ENCODE results near the gene ZNF793. TPM values are rescaled to one million over a fixed set of nuclear protein-coding genes. Genes with fewer than 3 reads are reported as not detected.

Gene ZNF793
- total RNA-seq: 1 to 10 TPM; 4.1 to 4.9 TPM

DNA sequence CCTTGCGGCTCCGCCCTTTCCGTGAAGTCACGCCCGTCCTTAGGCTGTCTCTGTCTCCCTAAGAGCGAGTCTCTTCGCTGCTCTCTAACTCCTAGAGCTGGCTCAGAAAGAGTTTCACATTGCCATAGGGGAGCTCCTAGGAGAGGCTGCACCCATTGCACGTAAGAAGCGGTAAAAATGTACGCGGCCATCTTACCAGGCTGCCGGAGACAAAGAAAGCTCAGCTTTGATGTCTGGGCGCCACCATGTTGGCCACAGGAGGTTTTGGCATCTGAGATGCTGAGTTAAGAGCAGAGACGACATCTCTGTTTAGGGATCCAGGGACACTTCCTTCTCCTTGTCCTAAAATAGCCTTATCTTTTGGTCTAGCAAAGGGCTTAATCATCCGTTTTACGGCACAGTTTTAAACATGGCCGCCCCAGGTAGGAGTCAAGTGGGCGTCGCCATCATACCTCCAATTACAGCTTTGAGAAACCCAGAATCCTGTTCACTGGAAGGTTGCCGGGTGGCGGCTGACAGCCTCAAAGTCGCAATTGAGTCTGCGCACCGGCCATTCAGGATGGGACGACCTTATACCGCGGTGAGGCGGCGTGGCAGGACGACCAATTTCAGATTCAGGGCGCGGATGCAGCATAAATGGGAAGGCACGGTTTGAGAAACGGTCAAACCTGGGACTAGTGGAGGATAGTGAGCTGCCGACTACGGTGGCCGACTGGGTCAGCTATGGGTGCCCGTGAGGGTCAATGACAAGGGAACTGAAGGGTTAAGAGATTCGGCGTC lies at the start of gene ZNF793:
ZNF793 (plus strand) TSS at position 553 of the 780 bp plus-strand sequence. CDS start 16,501 bp downstream, outside the sequence.
- ChIA-PET POLR2A (interaction anchor here (0.6 to 1.2 kb wide), 3 partner anchors 9 to 88 kb away, joined by 3 to 4 read pairs (median 4); partner anchors contain the start of genes ZNF540 and ZNF571), CTCF (interaction anchor here (1.1 kb wide), 1 partner anchor 172 kb away, joined by 3 read pairs; a partner anchor contains a TSS)
- Mint-ChIP-seq H3K27ac (no peak within 1 kb of the TSS), H3K36me3 (ENCODE audit: low read depth) (peaks cover 33% of the 10 kb centered on the region), H3K4me1 (no peaks in the 10 kb centered on the region), H3K27me3 (no peaks in the 10 kb centered on the region), H3K4me3 (no peak within 1 kb of the TSS), H3K9me3 (peaks cover 30% of the 10 kb centered on the region)
- peak; percentile 82 for DNase-seq

DNA sequence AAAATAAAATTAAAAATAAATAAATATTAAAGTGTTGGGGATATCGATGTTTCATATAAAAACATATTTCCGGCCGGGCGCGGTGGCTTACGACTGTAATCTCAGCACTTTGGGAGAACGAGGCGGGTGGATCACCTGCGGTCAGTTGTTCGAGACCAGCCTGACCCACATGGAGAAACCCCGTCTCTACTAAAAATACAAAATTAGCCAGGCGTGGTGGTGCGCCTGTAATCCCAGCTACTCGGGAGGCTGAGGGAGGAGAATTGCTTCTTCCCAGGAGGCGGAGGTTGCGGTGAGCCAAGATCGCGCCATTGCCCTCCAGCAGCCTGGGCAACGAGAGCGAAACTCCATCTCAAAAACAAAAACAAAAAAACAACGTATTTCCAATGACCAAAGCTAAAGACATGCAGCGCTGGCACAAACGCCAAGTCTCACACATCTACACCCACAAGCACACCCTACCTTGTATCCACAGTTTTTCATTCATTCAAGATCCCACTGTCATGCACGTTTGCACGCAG lies 40.4 kb upstream of the ZNF793 start:
- no peak for DNase-seq
- Mint-ChIP-seq H3K4me1 (peaks cover 37% of the 10 kb centered on the region), H3K27ac (peak overlapping the region; percentile 92), H3K9me3 (peaks cover 19% of the 10 kb centered on the region), H3K27me3 (no peaks in the 10 kb centered on the region), H3K4me3 (peak overlapping the region; percentile 94), H3K36me3 (ENCODE audit: low read depth) (peaks cover 49% of the 10 kb centered on the region)
- CTCF ChIA-PET: interaction anchor here (1.0 to 1.3 kb wide), 3 partner anchors 10 to 11 kb away, joined by 3 to 4 read pairs (median 3); no protein-coding TSS in a partner anchor
- POLR2A ChIA-PET: no interaction called here

DNA sequence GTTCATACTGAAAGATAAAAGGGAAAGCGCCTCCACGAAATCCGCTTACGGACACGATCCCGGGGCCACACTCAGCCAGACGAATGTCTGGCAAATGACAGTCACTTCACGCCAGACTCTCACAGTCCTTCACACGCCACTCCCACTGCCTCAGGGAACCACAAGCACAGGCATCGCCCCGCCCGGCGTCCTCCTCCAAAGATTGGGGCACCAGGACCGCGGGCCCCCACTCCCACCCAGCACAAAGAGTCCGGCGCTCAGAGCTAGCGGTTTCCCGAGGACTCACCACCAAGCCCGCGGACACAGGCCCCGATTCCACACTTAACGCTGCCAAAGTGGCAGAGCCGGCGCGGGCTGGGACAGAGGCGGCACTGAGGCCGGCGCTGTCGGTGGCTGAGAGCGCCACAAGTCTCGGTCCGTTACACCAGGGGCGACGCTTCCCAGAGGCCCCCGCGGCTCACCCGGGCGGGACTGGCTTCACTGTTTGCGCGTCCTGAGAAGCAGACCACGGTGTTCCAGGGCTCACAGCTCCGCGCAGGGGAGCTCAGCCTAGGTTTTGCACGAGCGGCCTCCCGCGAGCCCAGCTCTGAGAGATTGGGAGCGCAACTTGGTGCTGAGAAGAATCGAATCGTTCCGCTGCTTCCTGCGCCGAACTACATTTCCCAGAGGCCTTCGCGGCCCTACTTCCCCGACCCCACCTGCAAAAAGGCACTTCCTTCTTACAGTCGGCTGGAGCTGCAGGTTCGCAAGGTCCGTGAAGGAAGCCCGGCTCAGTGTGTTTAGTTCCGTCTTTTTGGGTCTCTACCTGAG lies 39.7 kb upstream of the ZNF793 start, which contains the start of gene ZNF569:
ZNF569 (minus strand) TSS at position 647 of the 810 bp plus-strand sequence. CDS start 22,523 bp downstream, outside the sequence.
- Mint-ChIP-seq H3K4me1 (peaks cover 37% of the 10 kb centered on the region), H3K4me3 (peak within 1 kb of the TSS; percentile 94)

DNA sequence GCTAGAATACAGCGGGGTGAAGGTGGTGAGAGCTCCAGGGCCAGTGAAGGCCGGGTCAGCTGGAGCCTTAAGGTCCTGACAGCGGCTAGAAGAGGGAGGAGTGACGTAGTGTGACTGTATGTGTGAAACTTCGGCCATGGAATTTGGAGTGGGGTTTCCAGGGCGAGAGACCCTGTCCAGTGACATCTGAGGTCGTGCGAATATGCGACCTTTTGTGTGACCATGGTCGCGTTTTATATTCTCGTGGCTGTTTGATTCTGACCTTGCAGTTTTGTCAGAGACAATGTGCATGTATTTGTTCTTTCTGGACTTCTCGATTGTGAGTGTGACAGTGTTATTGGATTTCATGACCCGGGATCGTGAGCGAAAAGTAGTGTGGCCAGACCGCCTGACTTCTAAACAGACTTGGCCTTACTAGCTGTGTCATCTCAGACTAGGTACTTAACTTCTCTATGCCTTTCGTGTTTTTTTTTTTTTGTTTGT lies 39.1 kb upstream of the ZNF793 start:
- ChIA-PET POLR2A (interaction anchor here (1.2 kb wide), 1 partner anchor 97 kb away, joined by 3 read pairs; the partner anchor contains the start of gene ZNF527), CTCF (interaction anchor here (0.8 to 1.3 kb wide), 2 partner anchors 9 to 97 kb away, joined by 3 to 4 read pairs; partner anchors contain the start of gene ZNF527)
- no peak for DNase-seq
- peak overlapping the region; percentile 92 for H3K27ac Mint-ChIP-seq
- H3K9me3 Mint-ChIP-seq: peaks cover 19% of the 10 kb centered on the region
- H3K27me3 Mint-ChIP-seq: no peaks in the 10 kb centered on the region
- H3K4me1 Mint-ChIP-seq: peaks cover 37% of the 10 kb centered on the region
- H3K4me3 Mint-ChIP-seq: peak overlapping the region; percentile 94
- peaks cover 49% of the 10 kb centered on the region for H3K36me3 Mint-ChIP-seq (ENCODE audit: low read depth)

More for the DNA sequence above, 39.7 kb upstream of the ZNF793 start, which contains the start of gene ZNF569:
- DNase-seq: peak; percentile 92
- Mint-ChIP-seq H3K36me3 (ENCODE audit: low read depth) (peaks cover 49% of the 10 kb centered on the region), H3K27me3 (no peaks in the 10 kb centered on the region), H3K27ac (peak within 1 kb of the TSS; percentile 92), H3K9me3 (peaks cover 19% of the 10 kb centered on the region)
- ChIA-PET CTCF (interaction anchor here (0.8 to 1.3 kb wide), 3 partner anchors 10 to 96 kb away, joined by 3 to 4 read pairs (median 3); partner anchors contain the start of gene ZNF527), POLR2A (interaction anchor here (1.2 kb wide), 1 partner anchor 96 kb away, joined by 3 read pairs; the partner anchor contains the start of gene ZNF527)

DNA sequence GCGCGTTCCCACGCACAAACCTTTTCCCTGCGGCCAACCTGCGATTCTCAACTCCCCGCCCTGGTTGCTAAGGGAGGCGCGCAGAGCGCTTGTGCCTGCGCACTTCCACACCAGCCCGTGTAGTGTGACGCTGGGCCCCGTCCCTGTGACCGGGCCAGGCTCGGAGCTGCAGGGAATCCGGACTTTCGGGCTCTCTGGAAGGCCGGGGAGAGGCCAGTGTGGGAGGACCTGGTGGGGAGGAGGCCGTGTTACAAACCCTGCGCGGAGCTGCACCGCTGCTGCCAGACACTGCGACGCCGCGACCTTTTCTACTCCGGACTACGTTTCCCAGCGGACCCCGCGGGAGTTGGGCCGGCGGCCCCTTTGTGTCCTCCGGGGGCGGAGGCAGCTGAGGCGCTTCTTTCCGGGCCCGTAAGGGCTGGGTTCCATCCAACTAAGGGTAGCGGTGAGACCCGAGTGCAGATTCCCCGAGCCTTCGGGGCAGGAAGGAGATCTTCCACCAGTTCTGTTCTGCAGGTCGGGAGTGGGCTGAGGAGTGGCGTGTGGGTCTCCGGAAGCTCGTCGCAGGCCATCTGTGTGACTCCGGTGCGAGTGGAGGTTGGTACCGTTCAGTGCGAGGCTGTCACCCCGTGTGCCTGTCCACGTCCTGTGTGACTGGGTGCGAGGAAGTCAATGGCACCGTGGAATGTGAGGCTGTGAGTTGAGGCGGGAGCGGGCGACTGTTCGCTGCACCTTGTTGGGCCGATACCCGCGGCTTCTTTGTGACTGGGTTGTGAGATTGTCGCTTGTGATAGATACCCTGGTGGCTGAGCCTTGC lies 37.6 kb upstream of the ZNF793 start, which contains the start of gene ZNF570:
ZNF570 (plus strand) TSS at position 396 of the 817 bp plus-strand sequence. CDS start 999 bp downstream, outside the sequence.
- no peaks in the 10 kb centered on the region for H3K27me3 Mint-ChIP-seq
- peaks cover 19% of the 10 kb centered on the region for H3K9me3 Mint-ChIP-seq
- ChIA-PET CTCF (interaction anchor here (0.5 to 1.4 kb wide), 3 partner anchors 82 to 340 kb away, joined by 3 to 7 read pairs (median 4); partner anchors contain the start of gene ZNF573), POLR2A (interaction anchor here (0.6 to 0.7 kb wide), 2 partner anchors 126 to 433 kb away, joined by 3 to 4 read pairs; partner anchors contain the start of genes ZNF540 and ZNF571)
- peaks cover 48% of the 10 kb centered on the region for H3K36me3 Mint-ChIP-seq (ENCODE audit: low read depth)
- peaks cover 37% of the 10 kb centered on the region for H3K4me1 Mint-ChIP-seq
- peak within 1 kb of the TSS; percentile 98 for H3K27ac Mint-ChIP-seq
- peak within 1 kb of the TSS; percentile 94 for H3K4me3 Mint-ChIP-seq
- peak; percentile 90 for DNase-seq

DNA sequence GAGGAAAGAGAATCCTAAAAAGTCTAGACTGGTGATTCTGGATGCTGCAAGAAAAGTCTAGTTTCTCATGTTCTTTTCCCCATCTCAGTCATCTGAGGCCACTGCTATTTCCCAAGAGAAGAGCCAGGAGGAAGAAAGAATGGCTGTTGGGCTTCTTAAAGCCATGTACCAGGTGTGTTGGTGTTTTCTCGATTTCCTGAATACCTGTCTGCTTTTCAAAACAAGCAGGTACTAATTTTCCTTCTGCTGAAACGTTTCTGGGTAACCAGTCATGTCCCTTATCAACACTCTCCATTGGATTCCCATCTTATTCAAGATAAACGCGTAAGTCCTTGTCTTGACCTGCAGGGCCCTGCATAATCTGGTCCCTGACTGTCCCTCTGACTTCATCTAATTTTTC lies 36.5 kb upstream of the ZNF793 start:
- H3K36me3 Mint-ChIP-seq (ENCODE audit: low read depth): peaks cover 41% of the 10 kb centered on the region
- H3K4me1 Mint-ChIP-seq: peaks cover 35% of the 10 kb centered on the region
- POLR2A ChIA-PET: no interaction called here
- no peaks in the 10 kb centered on the region for H3K27me3 Mint-ChIP-seq
- H3K9me3 Mint-ChIP-seq: peaks cover 12% of the 10 kb centered on the region
- CTCF ChIA-PET: no interaction called here
- peak overlapping the region; percentile 94 for H3K4me3 Mint-ChIP-seq
- H3K27ac Mint-ChIP-seq: peak overlapping the region; percentile 77
- DNase-seq: no peak

DNA sequence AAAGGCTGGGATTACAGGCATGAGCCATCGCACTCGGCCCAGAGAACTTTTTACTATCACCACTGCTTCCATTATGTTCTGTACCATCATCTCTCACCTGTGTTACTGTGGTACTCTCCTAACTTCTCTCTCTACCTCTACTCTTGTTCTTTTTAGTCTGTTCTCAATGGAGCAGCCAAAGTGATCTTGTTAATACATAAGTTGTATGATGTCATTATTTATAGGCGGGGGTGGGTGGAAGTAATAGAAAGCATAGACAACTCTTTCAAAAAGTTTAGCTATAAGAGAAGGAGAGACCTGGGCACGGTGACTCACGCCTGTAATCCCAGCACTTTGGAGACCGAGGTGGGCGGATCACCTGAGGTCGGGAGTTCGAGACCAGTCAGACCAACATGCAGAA lies 34.6 kb upstream of the ZNF793 start:
- ChIA-PET CTCF (no interaction called here), POLR2A (no interaction called here)
- Mint-ChIP-seq H3K27me3 (no peaks in the 10 kb centered on the region), H3K4me1 (peaks cover 27% of the 10 kb centered on the region), H3K36me3 (ENCODE audit: low read depth) (peaks cover 49% of the 10 kb centered on the region), H3K27ac (no peak overlapping the region), H3K9me3 (peaks cover 24% of the 10 kb centered on the region), H3K4me3 (no peak overlapping the region)
- no peak for DNase-seq

DNA sequence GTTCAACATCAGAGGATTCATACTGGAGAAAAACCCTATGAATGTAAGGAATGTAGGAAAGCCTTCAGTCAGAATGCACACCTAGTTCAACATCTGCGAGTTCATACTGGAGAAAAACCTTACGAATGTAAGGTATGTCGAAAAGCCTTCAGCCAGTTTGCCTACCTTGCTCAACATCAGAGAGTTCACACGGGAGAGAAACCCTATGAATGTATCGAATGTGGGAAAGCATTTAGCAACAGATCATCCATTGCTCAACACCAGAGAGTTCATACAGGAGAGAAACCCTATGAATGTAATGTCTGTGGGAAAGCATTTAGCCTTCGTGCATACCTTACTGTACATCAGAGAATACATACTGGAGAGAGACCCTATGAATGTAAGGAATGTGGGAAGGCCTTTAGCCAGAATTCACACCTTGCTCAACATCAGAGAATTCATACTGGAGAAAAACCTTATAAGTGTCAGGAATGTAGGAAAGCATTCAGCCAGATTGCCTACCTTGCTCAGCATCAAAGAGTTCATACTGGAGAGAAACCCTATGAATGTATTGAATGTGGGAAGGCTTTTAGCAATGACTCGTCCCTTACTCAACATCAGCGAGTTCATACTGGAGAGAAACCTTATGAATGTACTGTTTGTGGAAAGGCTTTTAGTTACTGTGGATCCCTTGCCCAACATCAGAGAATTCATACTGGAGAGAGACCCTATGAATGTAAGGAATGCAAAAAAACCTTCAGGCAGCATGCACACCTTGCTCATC lies 22.2 kb upstream of the ZNF793 start:
- H3K36me3 Mint-ChIP-seq (ENCODE audit: low read depth): peaks cover 56% of the 10 kb centered on the region

DNA sequence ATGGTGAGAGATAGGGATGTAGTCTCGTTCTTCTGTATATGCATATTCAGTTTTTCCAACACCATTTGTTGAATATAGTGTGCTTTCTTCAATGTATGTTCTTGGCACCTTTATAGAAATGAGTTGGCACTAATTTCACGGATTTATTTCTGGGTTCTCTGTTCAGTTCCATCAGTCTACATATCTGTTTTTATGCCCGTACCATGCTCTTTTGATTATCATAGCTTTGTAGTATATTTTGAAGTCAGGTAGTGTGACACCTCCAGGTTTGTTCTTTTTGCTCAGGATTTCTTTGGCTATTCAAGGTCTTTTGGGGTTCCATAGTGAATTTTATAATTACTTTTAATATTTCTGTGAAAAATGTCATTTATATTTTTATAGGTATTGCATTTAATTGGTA lies 14.5 kb upstream of the ZNF793 start:
- no peak overlapping the region for H3K27ac Mint-ChIP-seq
- CTCF ChIA-PET: no interaction called here
- no peaks in the 10 kb centered on the region for H3K27me3 Mint-ChIP-seq
- no peak overlapping the region for H3K4me3 Mint-ChIP-seq
- no peaks in the 10 kb centered on the region for H3K4me1 Mint-ChIP-seq
- peaks cover 1% of the 10 kb centered on the region for H3K36me3 Mint-ChIP-seq (ENCODE audit: low read depth)
- H3K9me3 Mint-ChIP-seq: peaks cover 44% of the 10 kb centered on the region
- POLR2A ChIA-PET: no interaction called here
- DNase-seq: no peak

More for the DNA sequence above, 22.2 kb upstream of the ZNF793 start:
- no peak overlapping the region for H3K4me3 Mint-ChIP-seq
- peaks cover 63% of the 10 kb centered on the region for H3K9me3 Mint-ChIP-seq
- H3K4me1 Mint-ChIP-seq: no peaks in the 10 kb centered on the region
- CTCF ChIA-PET: no interaction called here
- no peak overlapping the region for H3K27ac Mint-ChIP-seq
- DNase-seq: no peak
- no peaks in the 10 kb centered on the region for H3K27me3 Mint-ChIP-seq
- POLR2A ChIA-PET: no interaction called here

DNA sequence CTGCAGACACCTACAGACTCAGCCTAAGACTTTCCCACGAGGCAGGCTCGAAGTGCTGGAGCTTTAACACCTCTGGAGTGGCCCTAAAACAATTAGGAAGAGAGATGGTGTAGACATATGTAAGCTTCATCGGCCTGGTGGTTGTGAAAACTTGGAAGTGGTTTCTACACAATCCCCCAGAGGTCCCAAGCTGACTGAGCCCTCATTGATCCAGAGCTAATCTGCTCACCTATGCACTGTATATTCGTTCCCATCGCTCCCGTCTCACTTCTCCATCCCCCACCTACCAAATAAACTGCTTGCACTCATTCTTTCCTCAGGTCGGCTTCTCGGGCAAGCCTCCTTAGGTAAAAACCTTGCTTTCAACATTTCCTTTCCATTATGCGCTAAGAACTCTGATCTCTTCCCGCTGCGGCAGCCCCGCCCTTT lies 767 bp upstream of the ZNF793 start:
- CTCF ChIA-PET: interaction anchor here (1.1 kb wide), 1 partner anchor 171 kb away, joined by 3 read pairs; a partner anchor contains a TSS
- Mint-ChIP-seq H3K27me3 (no peaks in the 10 kb centered on the region), H3K36me3 (ENCODE audit: low read depth) (peaks cover 33% of the 10 kb centered on the region), H3K27ac (no peak overlapping the region), H3K4me3 (no peak overlapping the region), H3K9me3 (peaks cover 30% of the 10 kb centered on the region), H3K4me1 (no peaks in the 10 kb centered on the region)
- POLR2A ChIA-PET: interaction anchor here (0.6 to 1.2 kb wide), 3 partner anchors 9 to 89 kb away, joined by 3 to 4 read pairs (median 4); partner anchors contain the start of genes ZNF540 and ZNF571
- DNase-seq: peak; percentile 6

DNA sequence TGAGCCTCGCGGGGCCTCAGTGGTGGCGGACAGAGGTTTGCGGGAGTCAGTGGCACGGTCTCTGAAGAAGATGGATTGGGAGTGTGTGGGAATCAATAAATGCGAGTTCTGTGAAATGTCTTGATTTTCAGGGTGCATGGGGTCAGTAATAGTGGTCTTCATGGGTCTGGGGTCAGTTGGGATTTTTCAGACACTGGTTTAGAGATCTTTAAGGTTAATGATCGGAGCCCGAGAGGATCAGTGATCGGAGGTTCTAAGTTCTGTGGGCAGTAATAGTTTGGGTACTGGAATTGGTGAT lies 377 bp downstream of the ZNF793 start:
- H3K36me3 Mint-ChIP-seq (ENCODE audit: low read depth): peaks cover 34% of the 10 kb centered on the region
- no peak for DNase-seq
- CTCF ChIA-PET: no interaction called here
- no peak overlapping the region for H3K27ac Mint-ChIP-seq
- POLR2A ChIA-PET: no interaction called here
- no peaks in the 10 kb centered on the region for H3K4me1 Mint-ChIP-seq
- no peaks in the 10 kb centered on the region for H3K27me3 Mint-ChIP-seq
- peaks cover 28% of the 10 kb centered on the region for H3K9me3 Mint-ChIP-seq
- H3K4me3 Mint-ChIP-seq: no peak overlapping the region
